ENCODE results near the gene GMPPA.

The GMPPA gene

GRCh38 chr2:219455581-219455980, 43.1 kb upstream of the GMPPA start:
- H3K4me3 ChIP-seq (ENCODE audit: low read depth, low read length): no peak overlapping the region
- no peak for DNase-seq (ENCODE audit: low read depth, low spot score)
- no peak for TF ChIP-seq CTCF (IDR thresholded peaks at IDR 0.05; ENCODE audit: low read depth, low read length)
- in situ Hi-C loops (cut with HindIII; ENCODE audit: low sequenced_read_pairs): no loop called here

GRCh38 chr2:219457784-219458369, 40.8 kb upstream of the GMPPA start:
- DNase-seq (ENCODE audit: low read depth, low spot score): no peak
- no peak for TF ChIP-seq CTCF (IDR thresholded peaks at IDR 0.05; ENCODE audit: low read depth, low read length)
- H3K4me3 ChIP-seq (ENCODE audit: low read depth, low read length): no peak overlapping the region
- in situ Hi-C loops (cut with HindIII; ENCODE audit: low sequenced_read_pairs): no loop called here

GRCh38 chr2:219458996-219459395, 39.7 kb upstream of the GMPPA start:
- TF ChIP-seq CTCF (IDR thresholded peaks at IDR 0.05; ENCODE audit: low read depth, low read length): no peak
- no peak for DNase-seq (ENCODE audit: low read depth, low spot score)
- in situ Hi-C loops (cut with HindIII; ENCODE audit: low sequenced_read_pairs): no loop called here
- no peak overlapping the region for H3K4me3 ChIP-seq (ENCODE audit: low read depth, low read length)

GRCh38 chr2:219459460-219460311, 39.0 kb upstream of the GMPPA start:
- in situ Hi-C loops (cut with HindIII; ENCODE audit: low sequenced_read_pairs): no loop called here
- peak; percentile 98 for TF ChIP-seq CTCF (IDR thresholded peaks at IDR 0.05; ENCODE audit: low read depth, low read length)
- no peak overlapping the region for H3K4me3 ChIP-seq (ENCODE audit: low read depth, low read length)
- DNase-seq (ENCODE audit: low read depth, low spot score): peak; percentile 52

GRCh38 chr2:219460424-219460926, 38.2 kb upstream of the GMPPA start:
- in situ Hi-C loops (cut with HindIII; ENCODE audit: low sequenced_read_pairs): no loop called here
- no peak for TF ChIP-seq CTCF (IDR thresholded peaks at IDR 0.05; ENCODE audit: low read depth, low read length)
- H3K4me3 ChIP-seq (ENCODE audit: low read depth, low read length): no peak overlapping the region
- DNase-seq (ENCODE audit: low read depth, low spot score): peak; percentile 86

GRCh38 chr2:219461047-219461514, 37.6 kb upstream of the GMPPA start:
- no peak overlapping the region for H3K4me3 ChIP-seq (ENCODE audit: low read depth, low read length)
- peak; percentile 30 for DNase-seq (ENCODE audit: low read depth, low spot score)
- in situ Hi-C loops (cut with HindIII; ENCODE audit: low sequenced_read_pairs): no loop called here
- TF ChIP-seq CTCF (IDR thresholded peaks at IDR 0.05; ENCODE audit: low read depth, low read length): no peak
